Astrocyte of the cerebellum (primary cell): ENCODE results near the gene EIF4G1.

Experiments used
- DNase-seq: peaks from one replicate; pipeline ENCODE4 v3.0.0-alpha.2; 2011; ENCODE audit warnings: low read depth
- H3K4me3 ChIP-seq: 2 replicates; pipeline ENCODE4 v1.5.1; 2011; ENCODE audit warnings: mild to moderate bottlenecking, low read depth, low read length, moderate library complexity
- CTCF ChIP-seq: IDR thresholded peaks from 2 replicates; pipeline ENCODE4 v1.5.1; 2012; ENCODE audit warnings: low read length, low read depth, moderate library complexity, mild to moderate bottlenecking; ENCODE audit errors: missing control alignments
- in situ Hi-C: cut with HindIII; loops from 2 replicates; pipeline ENCODE4 v1.10.0; 2017; ENCODE audit warnings: low sequenced_read_pairs

The EIF4G1 gene

GRCh38 chr3:184383033-184383740, 68.8 kb downstream of the EIF4G1 start:
- in situ Hi-C loops = no loop called here
- DNase-seq = no peak
- no peak overlapping the region for H3K4me3 ChIP-seq
- TF ChIP-seq CTCF = no peak

- TF ChIP-seq CTCF = no peak
- DNase-seq = no peak
- no peak overlapping the region for H3K4me3 ChIP-seq
- in situ Hi-C loops = no loop called here
Observed at GRCh38 chr3:184384342-184384741, 69.9 kb downstream of the EIF4G1 start.
